Uterus (tissue), 2 donors: ENCODE results near the gene TAS1R3.

Source experiments
- CTCF ChIP-seq, 4 experiments: fragments of 200-600 bp in 2 of 4; fragments of 450-650 bp in 2 of 4; sonication (generic) in 2 of 4; IDR thresholded peaks; one replicate each; pipeline ENCODE4 v1.5.1; 2016 to 2019; ENCODE audit warnings: antibody characterized with exemption in 4 of 4, mild to moderate bottlenecking in 2 of 4, moderate library complexity in 1 of 4
- POLR2A ChIP-seq, 2 donors: fragments of 450-650 bp; IDR thresholded peaks; one replicate each; pipeline ENCODE4 v1.6.1; 2016; ENCODE audit warnings: antibody characterized with exemption in 2 of 2, mild to moderate bottlenecking in 1 of 2, moderate library complexity in 1 of 2

GRCh38 chr1:1324524-1325287 is 6.4 kb upstream of the TAS1R3 start, which contains the start of the genes CPTP and INTS11:
- no peak for TF ChIP-seq CTCF (IDR thresholded peaks at IDR 0.05)
- TF ChIP-seq POLR2A (IDR thresholded peaks at IDR 0.05): peak; percentile 32 to 90
